RWPE2 (cell line): ENCODE measurements around the gene DKKL1.
"Not testable (repeated sequence)": the region's sequence is repeated elsewhere in the genome, so short reads cannot be mapped to it uniquely, and the experiment has no call there.

ENCODE experiments used
- ATAC-seq: fragments of 200-7000 bp; cut with Tn5 transposase; 3 replicates; pipeline ENCODE4 v1.9.1; 2021; ENCODE audit warnings: low read depth
- DNase-seq: peaks from one replicate; pipeline ENCODE4 v3.0.0-alpha.2; 2020; ENCODE audit warnings: low spot score
- H3K27ac ChIP-seq: fragments of 450-650 bp; 2 replicates; pipeline ENCODE4 v1.5.1; 2017; ENCODE audit warnings: mild to moderate bottlenecking; ENCODE audit not compliant: poor library complexity, severe bottlenecking
- H3K27me3 ChIP-seq: fragments of 250-450 bp; sonication (Bioruptor Pico); 2 replicates; pipeline ENCODE4 v1.5.1; 2021; ENCODE audit warnings: mild to moderate bottlenecking, moderate library complexity; ENCODE audit not compliant: insufficient read depth, poor library complexity, severe bottlenecking
- H3K36me3 ChIP-seq: fragments of 250-450 bp; sonication (Bioruptor Pico); 2 replicates; pipeline ENCODE4 v1.5.1; 2020; ENCODE audit warnings: low read depth, mild to moderate bottlenecking, moderate library complexity
- H3K4me1 ChIP-seq: fragments of 250-450 bp; sonication (Bioruptor Pico); 2 replicates; pipeline ENCODE4 v1.5.1; 2021; ENCODE audit warnings: mild to moderate bottlenecking, moderate library complexity; ENCODE audit not compliant: insufficient read depth, poor library complexity, severe bottlenecking
- H3K4me3 ChIP-seq: fragments of 250-450 bp; sonication (Bioruptor Pico); 2 replicates; pipeline ENCODE4 v1.5.1; 2021; ENCODE audit warnings: mild to moderate bottlenecking, moderate library complexity; ENCODE audit not compliant: severe bottlenecking
- H3K9me3 ChIP-seq: fragments of 250-450 bp; sonication (Bioruptor Pico); 2 replicates; pipeline ENCODE4 v1.5.1; 2021; ENCODE audit warnings: mild to moderate bottlenecking, moderate library complexity; ENCODE audit not compliant: severe bottlenecking
- CTCF ChIP-seq: fragments of 450-650 bp; IDR thresholded peaks from one replicate; pipeline ENCODE4 v1.5.1; 2017; ENCODE audit warnings: mild to moderate bottlenecking, moderate library complexity; ENCODE audit not compliant: poor library complexity, severe bottlenecking

The DKKL1 gene

GRCh38 chr19:49364083-49364737 lies 533 bp downstream of the DKKL1 start:
- Histone ChIP-seq H3K36me3 (peaks cover under 1% of the 10 kb centered on the region; the same call in 1 of the 2 replicates), H3K27ac (peak overlapping the region; percentile 21), H3K4me1 (no peaks in the 10 kb centered on the region), H3K4me3 (peak overlapping the region; percentile 19), H3K9me3 (peaks cover 4% of the 10 kb centered on the region), H3K27me3 (no peaks in the 10 kb centered on the region)
- no peak for DNase-seq
- ATAC-seq = no peak
- no peak for TF ChIP-seq CTCF

GRCh38 chr19:49366110-49366509 lies 2.4 kb downstream of the DKKL1 start:
- no peaks in the 10 kb centered on the region for H3K36me3 ChIP-seq
- H3K27me3 ChIP-seq = no peaks in the 10 kb centered on the region
- no peaks in the 10 kb centered on the region for H3K4me1 ChIP-seq
- no peak for DNase-seq
- H3K27ac ChIP-seq = no peak overlapping the region
- H3K9me3 ChIP-seq = peaks cover 7% of the 10 kb centered on the region
- no peak overlapping the region for H3K4me3 ChIP-seq
- ATAC-seq = no peak
- no peak for TF ChIP-seq CTCF

GRCh38 chr19:49368711-49369358 lies 5.2 kb downstream of the DKKL1 start:
- ATAC-seq (no peak), DNase-seq (no peak)
- Histone ChIP-seq H3K36me3 (no peaks in the 10 kb centered on the region), H3K4me3 (no peak overlapping the region), H3K9me3 (peaks cover 7% of the 10 kb centered on the region), H3K27ac (no peak overlapping the region), H3K27me3 (no peaks in the 10 kb centered on the region), H3K4me1 (no peaks in the 10 kb centered on the region)
- TF ChIP-seq CTCF = no peak

GRCh38 chr19:49371184-49371583 lies 7.5 kb downstream of the DKKL1 start:
- no peak overlapping the region for H3K4me3 ChIP-seq
- H3K36me3 ChIP-seq = no peaks in the 10 kb centered on the region
- ATAC-seq (no peak), DNase-seq (no peak)
- no peak overlapping the region for H3K27ac ChIP-seq
- H3K9me3 ChIP-seq = peaks cover 7% of the 10 kb centered on the region
- no peaks in the 10 kb centered on the region for H3K4me1 ChIP-seq
- no peaks in the 10 kb centered on the region for H3K27me3 ChIP-seq
- TF ChIP-seq CTCF = no peak

GRCh38 chr19:49373174-49373573 lies 9.5 kb downstream of the DKKL1 start:
- not testable (repeated sequence) for H3K27ac ChIP-seq, H3K4me1 ChIP-seq, H3K36me3 ChIP-seq, H3K9me3 ChIP-seq, H3K4me3 ChIP-seq, H3K27me3 ChIP-seq, DNase-seq, ATAC-seq
